ENCODE measurements around the gene SNHG17.

DNA sequence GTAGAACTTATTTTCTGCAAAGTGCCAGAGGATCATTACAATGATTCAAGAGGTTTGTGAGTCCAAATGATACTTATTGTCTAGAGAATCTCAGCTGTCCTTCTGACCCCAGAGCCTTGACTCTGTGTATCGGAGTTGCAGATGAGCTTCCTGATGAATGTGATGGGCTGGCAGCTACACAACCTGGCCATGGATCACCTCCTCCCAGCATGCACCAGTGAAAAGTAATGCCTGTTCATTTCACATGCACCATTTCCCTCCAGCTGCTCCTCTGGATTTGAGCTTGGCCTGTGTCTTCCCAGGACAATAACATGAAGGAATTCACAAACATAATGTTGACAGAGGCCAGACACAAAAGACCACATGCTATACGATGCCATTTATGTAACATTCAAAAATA lies 30.0 kb downstream of the SNHG17 start:
- TF ChIP-seq POLR2AphosphoS5 (IDR thresholded peaks at IDR 0.05; ENCODE audit: low read depth, low read length) (no peak), POLR2A (IDR thresholded peaks at IDR 0.05; ENCODE audit: low read depth, low read length) (no peak), PAX5 (IDR thresholded peaks at IDR 0.05; ENCODE audit: insufficient read depth, low read length, severe bottlenecking) (no peak), TAF1 (IDR thresholded peaks at IDR 0.05; ENCODE audit: low read depth, low read length) (no peak)

All from GM12891 (cell line).